Retinal pigment epithelial cell (primary cell): ENCODE results near the gene SCLY.

Source experiments
- DNase-seq: peaks from one replicate; pipeline ENCODE4 v3.0.0-alpha.2; 2010; ENCODE audit warnings: low read depth
- H3K4me3 ChIP-seq: 2 replicates; pipeline ENCODE4 v1.5.1; 2011; ENCODE audit warnings: mild to moderate bottlenecking, low read length, control low read depth, moderate library complexity
- TF ChIP-seq, protein P1 (sequence below): conservative IDR thresholded peaks from 2 replicates; pipeline ENCODE4 v1.5.1; 2011; ENCODE audit warnings: low read depth, low read length, control low read depth, inconsistent platforms

SCLY gene, protein sequence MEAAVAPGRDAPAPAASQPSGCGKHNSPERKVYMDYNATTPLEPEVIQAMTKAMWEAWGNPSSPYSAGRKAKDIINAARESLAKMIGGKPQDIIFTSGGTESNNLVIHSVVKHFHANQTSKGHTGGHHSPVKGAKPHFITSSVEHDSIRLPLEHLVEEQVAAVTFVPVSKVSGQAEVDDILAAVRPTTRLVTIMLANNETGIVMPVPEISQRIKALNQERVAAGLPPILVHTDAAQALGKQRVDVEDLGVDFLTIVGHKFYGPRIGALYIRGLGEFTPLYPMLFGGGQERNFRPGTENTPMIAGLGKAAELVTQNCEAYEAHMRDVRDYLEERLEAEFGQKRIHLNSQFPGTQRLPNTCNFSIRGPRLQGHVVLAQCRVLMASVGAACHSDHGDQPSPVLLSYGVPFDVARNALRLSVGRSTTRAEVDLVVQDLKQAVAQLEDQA

DNA sequence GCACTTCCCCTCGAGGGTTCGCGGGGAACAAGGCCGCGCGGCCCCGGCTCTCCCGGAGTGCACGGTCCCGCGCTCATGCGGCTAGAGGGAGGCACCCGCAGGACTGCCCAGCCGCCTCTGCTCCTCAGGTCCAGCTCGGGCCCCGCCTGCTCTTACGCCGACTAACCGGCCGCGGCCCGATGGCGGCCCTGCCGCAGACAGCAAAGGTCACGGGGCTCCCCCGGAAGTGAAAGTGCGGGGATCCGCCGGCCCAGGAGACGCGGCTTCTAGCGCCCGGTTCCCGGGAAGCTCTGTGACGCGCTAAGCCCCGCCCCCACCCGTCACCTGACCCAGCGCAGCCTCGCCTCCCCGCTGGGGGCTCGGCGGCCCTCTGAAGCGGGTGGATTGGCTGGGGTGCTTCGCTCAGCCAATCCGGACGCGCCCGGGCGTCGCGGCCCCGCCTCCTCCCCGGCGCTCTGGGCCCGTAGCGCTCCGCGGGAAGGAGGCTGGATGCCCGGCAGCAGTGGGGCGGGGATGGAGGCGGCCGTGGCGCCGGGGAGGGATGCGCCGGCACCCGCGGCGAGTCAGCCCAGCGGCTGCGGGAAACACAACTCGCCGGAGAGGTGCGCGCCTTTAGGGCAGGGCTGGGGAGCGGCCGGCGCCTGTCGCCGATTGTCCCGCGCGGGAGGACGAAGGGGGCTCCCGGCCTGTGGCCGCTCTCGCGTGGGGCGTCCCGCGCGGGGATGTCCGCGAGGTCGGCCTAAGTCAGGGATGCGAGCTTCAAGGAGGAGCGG is at the start of gene SCLY:
Gene SCLY, plus strand, starts transcription at position 460 of the 773 bp plus-strand sequence. Its CDS starts 54 bp downstream, at position 514.
- TF ChIP-seq, protein P1, sequence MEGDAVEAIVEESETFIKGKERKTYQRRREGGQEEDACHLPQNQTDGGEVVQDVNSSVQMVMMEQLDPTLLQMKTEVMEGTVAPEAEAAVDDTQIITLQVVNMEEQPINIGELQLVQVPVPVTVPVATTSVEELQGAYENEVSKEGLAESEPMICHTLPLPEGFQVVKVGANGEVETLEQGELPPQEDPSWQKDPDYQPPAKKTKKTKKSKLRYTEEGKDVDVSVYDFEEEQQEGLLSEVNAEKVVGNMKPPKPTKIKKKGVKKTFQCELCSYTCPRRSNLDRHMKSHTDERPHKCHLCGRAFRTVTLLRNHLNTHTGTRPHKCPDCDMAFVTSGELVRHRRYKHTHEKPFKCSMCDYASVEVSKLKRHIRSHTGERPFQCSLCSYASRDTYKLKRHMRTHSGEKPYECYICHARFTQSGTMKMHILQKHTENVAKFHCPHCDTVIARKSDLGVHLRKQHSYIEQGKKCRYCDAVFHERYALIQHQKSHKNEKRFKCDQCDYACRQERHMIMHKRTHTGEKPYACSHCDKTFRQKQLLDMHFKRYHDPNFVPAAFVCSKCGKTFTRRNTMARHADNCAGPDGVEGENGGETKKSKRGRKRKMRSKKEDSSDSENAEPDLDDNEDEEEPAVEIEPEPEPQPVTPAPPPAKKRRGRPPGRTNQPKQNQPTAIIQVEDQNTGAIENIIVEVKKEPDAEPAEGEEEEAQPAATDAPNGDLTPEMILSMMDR, result no peak
- H3K4me3 ChIP-seq, result peak within 1 kb of the TSS; percentile 89
- DNase-seq, result peak; percentile 90

DNA sequence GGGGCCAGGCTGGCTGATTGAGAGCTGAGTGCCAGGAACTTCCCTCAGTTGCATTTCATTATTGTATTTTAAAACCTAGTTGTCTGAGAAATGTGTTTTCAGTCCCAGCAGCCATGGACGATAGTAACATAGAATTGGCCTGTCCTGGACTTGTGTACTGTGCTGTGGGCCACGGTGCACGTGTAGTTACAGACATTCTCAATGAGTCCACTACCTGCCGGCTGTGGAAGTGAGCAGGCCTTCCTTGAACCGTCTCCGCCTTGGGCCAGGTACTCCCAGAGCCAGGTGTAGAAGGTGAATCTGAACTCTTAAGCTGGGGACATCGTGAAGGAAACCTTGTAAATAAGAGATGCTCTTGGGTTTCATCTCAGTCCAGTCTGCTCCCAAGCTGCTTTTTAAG is 47.0 kb upstream of the SCLY start:
- H3K4me3 ChIP-seq, result no peak overlapping the region
- TF ChIP-seq, protein P1, result no peak
- DNase-seq, result no peak

DNA sequence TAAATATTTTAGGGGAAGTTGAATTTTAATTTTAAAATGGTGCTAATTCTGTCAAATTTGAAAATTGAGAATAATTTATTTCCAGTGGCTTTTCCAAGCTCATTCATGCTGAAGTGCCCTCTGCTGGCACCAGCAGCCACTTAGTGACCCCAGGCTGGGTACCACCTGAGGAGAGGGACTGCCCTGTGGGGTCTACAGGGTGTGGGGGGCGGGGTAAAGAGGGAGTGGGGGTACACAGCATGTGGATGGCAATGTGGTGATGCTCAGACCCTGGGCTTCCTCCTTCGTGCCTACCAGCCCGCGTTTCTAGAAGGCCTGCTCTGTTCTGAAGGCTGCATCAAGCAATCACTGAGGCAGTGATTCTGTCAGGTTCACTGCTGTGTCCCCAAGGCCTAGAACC is 45.1 kb upstream of the SCLY start:
- DNase-seq, result no peak
- TF ChIP-seq, protein P1, result peak; percentile 49
- H3K4me3 ChIP-seq, result no peak overlapping the region

DNA sequence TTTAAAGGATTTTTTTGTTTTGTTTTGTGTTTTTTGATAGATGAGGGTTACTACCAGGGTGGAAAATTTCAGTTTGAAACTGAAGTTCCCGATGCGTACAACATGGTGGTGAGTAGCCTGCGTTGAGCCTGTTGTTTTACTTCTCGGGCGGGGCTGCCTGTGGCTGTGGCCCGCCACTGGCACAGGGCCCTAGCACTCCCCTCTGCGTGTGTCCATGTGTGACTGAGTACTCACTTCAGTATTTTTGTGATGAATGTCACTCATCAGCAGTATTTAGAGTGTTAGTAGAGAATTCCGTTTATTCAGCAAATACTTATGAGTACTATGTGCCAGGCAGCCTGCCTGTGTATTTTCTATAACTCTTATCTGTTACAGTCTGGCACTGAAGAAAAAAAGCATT is 44.3 kb upstream of the SCLY start:
- H3K4me3 ChIP-seq, result no peak overlapping the region
- TF ChIP-seq, protein P1, result no peak
- no peak for DNase-seq

DNA sequence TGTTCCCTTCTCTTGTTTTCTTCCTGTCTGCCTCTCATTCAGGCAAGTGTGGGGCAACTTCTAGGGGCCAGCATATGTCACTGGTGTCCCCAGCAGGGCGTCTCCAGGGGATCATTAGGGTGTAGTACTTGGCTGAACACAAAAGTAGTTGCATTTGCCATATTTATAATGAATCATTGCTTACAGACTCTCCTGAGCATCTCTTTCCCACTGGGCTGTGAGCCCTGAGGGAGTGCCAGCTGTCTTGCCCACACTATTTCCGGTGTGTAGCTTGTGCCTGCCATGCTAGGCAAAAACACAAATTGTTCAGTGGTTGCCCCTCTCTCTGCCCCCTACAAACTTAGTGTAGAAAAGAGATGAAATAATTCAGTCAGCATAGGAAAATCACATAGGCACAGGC is 40.8 kb upstream of the SCLY start:
- TF ChIP-seq, protein P1, result no peak

DNA sequence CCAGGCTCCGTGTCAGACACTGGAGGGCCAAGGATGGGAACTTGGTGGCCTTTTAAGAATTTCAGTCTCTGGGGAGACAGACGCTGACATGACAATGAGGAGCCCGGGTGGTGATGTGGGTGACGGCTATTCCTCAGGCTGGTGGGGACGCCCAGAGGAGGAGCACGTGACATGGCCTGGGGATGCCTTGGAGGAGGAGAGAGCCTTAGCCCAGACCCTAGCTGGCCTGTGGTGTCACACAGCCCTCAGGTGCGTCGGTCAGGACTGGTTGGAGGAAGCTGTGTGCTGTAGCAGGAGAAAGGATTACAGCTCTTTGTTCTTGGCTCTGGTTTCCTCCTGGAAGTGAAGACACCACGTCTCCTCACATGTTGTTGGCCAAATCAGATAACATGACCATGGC is 40.0 kb upstream of the SCLY start:
- TF ChIP-seq, protein P1, result no peak
- no peak overlapping the region for H3K4me3 ChIP-seq
- DNase-seq, result no peak

More for the DNA sequence above, 40.8 kb upstream of the SCLY start:
- DNase-seq, result no peak
- no peak overlapping the region for H3K4me3 ChIP-seq
